Glomerular endothelial cell (primary cell): ENCODE measurements around the gene HLA-A. TPM values are rescaled to one million over a fixed set of nuclear protein-coding genes. Genes with fewer than 3 reads are reported as not detected.
A peak's percentile ranks its signal among the peaks of the same experiment; 100 is the strongest.

ENCODE experiments used
- DNase-seq: peaks from one replicate; pipeline ENCODE4 v3.0.0-alpha.2; 2011; ENCODE audit warnings: low read depth, low spot score; ENCODE audit errors: extremely low read depth
- total RNA-seq: library from RNA; depleted of rRNA; stranded (reverse); fragments of >200 nt; gene quantifications from 2 replicates; pipeline ENCODE4 v1.2.3, GENCODE V29; 2015

The HLA-A gene
- total RNA-seq, 1 donor from 2014 or later: 1,826 TPM

DNA sequence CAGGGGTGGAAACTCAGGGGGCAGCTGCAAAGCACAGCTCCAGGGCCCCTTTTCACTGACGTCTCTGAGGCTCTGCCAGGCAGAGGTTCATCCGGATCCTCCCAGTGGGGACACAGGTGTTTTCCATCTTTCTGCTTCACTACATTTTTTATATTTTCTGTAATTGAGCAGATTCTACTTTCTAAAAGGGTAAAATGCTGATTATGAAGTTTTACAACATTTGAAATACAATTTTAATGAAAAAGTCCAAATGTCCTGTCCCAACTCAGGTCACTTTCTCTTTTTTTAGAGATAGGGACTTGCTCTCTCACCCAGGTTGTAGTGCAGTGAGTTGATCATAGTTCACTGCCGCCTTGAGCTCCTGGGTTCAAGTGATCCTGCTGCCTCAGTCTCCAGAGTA is 41.9 kb downstream of the HLA-A start:
- no peak for DNase-seq

DNA sequence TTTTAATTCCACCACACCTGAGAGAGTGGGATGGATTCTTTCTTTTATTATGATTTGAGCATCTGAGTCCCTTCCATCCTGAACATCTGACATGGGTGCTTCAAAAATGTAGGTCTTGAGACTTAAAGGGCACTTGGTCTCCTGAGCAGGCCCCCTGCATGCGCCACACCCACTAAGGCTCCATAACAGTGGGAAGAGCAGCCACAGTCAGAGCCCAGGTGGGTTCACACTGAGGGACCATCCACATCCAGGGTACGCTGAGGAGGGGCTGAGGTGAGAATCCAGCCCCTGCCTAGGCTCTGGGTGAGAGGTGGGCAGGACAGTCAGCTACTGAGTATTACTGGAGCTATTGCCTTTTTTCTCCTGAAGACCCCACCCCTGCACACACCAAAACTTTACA is 42.7 kb downstream of the HLA-A start:
- DNase-seq: no peak

DNA sequence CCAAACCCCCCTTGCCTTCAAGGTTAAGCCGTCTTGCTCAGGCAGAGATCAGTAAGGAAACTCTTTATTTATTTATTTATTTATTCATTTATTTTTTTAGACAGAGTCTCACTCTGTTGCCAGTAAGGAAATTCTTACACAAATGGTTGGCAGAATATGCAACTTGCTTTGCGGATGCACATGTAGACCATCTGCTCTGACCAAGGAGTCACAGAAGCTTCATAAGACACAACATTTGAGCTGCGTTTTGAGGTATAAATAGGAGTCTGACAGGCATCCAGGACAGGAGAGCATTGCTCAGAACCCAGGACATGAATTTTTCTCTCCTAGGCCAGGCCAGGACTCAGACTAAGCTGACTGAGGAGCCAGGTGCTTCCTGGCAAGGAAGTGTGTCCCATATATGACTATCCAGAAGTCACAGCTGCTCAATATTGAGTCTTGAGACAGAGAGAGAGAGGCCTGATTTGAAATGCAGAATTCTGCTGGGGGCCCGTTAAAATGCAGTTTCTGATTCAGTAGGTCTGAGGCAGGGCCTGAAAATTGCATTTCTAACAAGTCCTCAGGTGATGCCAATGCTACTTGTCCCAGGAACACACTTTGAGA is 43.9 kb downstream of the HLA-A start:
- no peak for DNase-seq

DNA sequence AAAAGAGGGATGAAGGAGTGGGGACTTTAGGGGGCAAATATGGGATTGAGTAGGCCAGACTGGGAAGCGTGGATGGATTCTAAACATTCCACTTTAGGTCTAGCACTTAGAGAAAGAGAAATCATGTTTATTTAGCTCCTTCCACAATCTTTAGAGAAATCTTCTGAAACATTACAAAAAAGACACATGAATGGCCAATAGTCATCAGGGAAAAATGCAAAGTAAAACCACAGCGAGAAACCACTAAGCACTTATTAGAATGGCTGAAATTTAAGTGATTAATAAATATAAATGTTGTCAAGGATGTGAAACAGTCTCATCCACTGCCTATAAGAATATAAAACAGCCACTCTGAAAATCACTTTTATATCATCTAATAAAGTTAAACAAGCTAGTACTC is 46.9 kb downstream of the HLA-A start:
- DNase-seq: no peak

GRCh38 chr6:29990931-29991330 is 48.6 kb downstream of the HLA-A start:
- DNase-seq: no peak

- DNase-seq: no peak
These were observed 50.5 kb downstream of the HLA-A start for GRCh38 chr6:29992807-29993206.

- no peak for DNase-seq
These were observed 52.5 kb downstream of the HLA-A start for GRCh38 chr6:29994826-29995225.

DNA sequence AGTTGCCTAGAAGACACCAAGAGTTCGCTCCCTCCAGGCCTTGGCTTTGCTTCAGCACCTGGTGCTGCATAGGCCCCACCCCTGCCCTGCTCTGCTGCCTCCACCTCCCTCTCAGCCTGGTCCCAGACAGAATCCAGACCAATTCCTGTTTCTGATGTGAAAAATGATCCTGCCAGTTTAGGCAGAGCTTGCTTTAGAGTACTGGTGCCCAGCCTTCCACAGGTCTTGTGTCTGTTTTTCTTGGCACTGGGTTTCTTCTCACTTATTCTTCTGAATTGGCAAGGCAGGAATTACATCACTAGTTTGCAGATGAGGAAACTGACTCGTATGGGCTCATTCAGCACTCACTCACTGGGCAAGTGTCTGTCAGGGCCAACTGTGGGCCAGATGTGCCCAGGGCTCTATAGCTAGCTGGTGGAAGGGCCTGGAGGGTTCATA is 53.0 kb downstream of the HLA-A start:
- peak; percentile 10 for DNase-seq

Other genes starting within 250 kb of the HLA-A start
- 11.2 and 33.7 TPM in 2 replicates for gene HLA-F, start 219.1 kb upstream of the HLA-A start, total RNA-seq
- gene HLA-G, start 114.7 kb upstream of the HLA-A start, total RNA-seq: not detected in 2 replicates
- gene POLR1H, start 118.7 kb downstream of the HLA-A start, total RNA-seq: 19.2 and 26.4 TPM in 2 replicates
- 34.8 and 37.4 TPM in 2 replicates for gene PPP1R11, start 124.7 kb downstream of the HLA-A start, total RNA-seq
- gene RNF39, start 133.2 kb downstream of the HLA-A start, total RNA-seq: not detected in 2 replicates
- not detected in 2 replicates for gene TRIM31, start 170.6 kb downstream of the HLA-A start, total RNA-seq
- not detected in 2 replicates for gene TRIM40, start 193.6 kb downstream of the HLA-A start, total RNA-seq
- not detected in 2 replicates for gene TRIM10, start 218.7 kb downstream of the HLA-A start, total RNA-seq
- gene TRIM15, start 221.0 kb downstream of the HLA-A start, total RNA-seq: not detected in 2 replicates